Small intestine (tissue), 7 donors: ENCODE data around the gene CD69. TPM values are rescaled to one million over a fixed set of nuclear protein-coding genes. Genes with fewer than 3 reads are reported as not detected.
"Not testable (repeated sequence)": the region's sequence is repeated elsewhere in the genome, so short reads cannot be mapped to it uniquely, and the experiment has no call there.

Experiments used
- DNase-seq, 2 donors: peaks; one replicate each; pipeline versions ENCODE4 v3.0.0 to v3.0.0-alpha.2; 2013
- FAIRE-seq: peaks from 2 replicates; lab custom pipeline; 2012; peaks lifted over from hg19 to GRCh38; lab: Jason Lieb, UNC
- H3K27ac ChIP-seq, 3 donors: one replicate each; pipeline ENCODE4 v1.5.1; 2013; ENCODE audit warnings: low read length in 2 of 3, mild to moderate bottlenecking in 2 of 3, control low read depth in 1 of 3, inconsistent platforms in 1 of 3, low read depth in 1 of 3, moderate library complexity in 1 of 3
- H3K27me3 ChIP-seq, 3 donors: one replicate each; pipeline ENCODE4 v1.6.1; 2013; ENCODE audit warnings: low read length in 3 of 3, inconsistent platforms in 1 of 3; ENCODE audit not compliant: control insufficient read depth in 3 of 3, insufficient read depth in 3 of 3
- H3K36me3 ChIP-seq, 3 donors: one replicate each; pipeline ENCODE4 v1.6.1; 2013; ENCODE audit warnings: low read length in 3 of 3, inconsistent platforms in 1 of 3, low read depth in 1 of 3, mild to moderate bottlenecking in 1 of 3, moderate library complexity in 1 of 3; ENCODE audit not compliant: control insufficient read depth in 3 of 3, insufficient read depth in 2 of 3
- H3K4me1 ChIP-seq, 3 donors: one replicate each; pipeline ENCODE4 v1.6.1; 2013; ENCODE audit warnings: low read length in 2 of 3, inconsistent platforms in 1 of 3, low read depth in 1 of 3, mild to moderate bottlenecking in 1 of 3, moderate library complexity in 1 of 3; ENCODE audit not compliant: control insufficient read depth in 3 of 3, insufficient read depth in 2 of 3
- H3K4me3 ChIP-seq, 3 donors: one replicate each; pipeline ENCODE4 v1.5.1; 2013; ENCODE audit warnings: low read length in 3 of 3, control low read depth in 1 of 3, inconsistent platforms in 1 of 3, low read depth in 1 of 3, mild to moderate bottlenecking in 1 of 3, moderate library complexity in 1 of 3
- H3K9me3 ChIP-seq, 2 donors: one replicate each; pipeline ENCODE4 v1.6.1; 2013; ENCODE audit warnings: low read depth in 1 of 2, low read length in 1 of 2; ENCODE audit not compliant: control insufficient read depth in 2 of 2, insufficient read depth in 1 of 2
- WGBS, 3 donors: extraction: QIAGEN DNeasy Blood & Tissue Kit; methylation state at CpG; one replicate each; pipeline ENCODE4 v1.1.7; 2013; 5-methylcytosine and 5-hydroxymethylcytosine counted together
- polyA plus RNA-seq, 4 donors: library from polyadenylated mRNA; stranded (reverse) in 3 of 4; unstranded in 1 of 4; fragments of 200-250 nt in 3 of 4; fragments of 120-200 nt in 1 of 4; gene quantifications; one replicate each; pipeline versions ENCODE4 v1.2.1 to v1.2.3, GENCODE V29; 2013
- donor health status: healthy with polysubstance abuse.
- donor health status: control.
- donor health status: control.
- donor health status: Bipolar disorder and iron deficiency.
- donor health status: healthy.

Gene CD69
- polyA plus RNA-seq, 4 donors, result 1.8 to 7.1 (median 5.1) TPM

- Histone ChIP-seq H3K9me3 (no peaks in the 10 kb centered on the region), H3K27ac (no peak overlapping the region), H3K36me3 (no peaks in the 10 kb centered on the region), H3K4me1 (no peaks in the 10 kb centered on the region), H3K27me3 (no peaks in the 10 kb centered on the region), H3K4me3 (no peak overlapping the region)
- FAIRE-seq (no peak), DNase-seq (no peak)
- 35 to 63% (median 40%) methylated on average over 1 of the region's 1 CpG for WGBS, 3 donors
Measured at GRCh38 chr12:9727813-9728212, 32.9 kb downstream of the CD69 start.

GRCh38 chr12:9725213-9725870 is 35.4 kb downstream of the CD69 start:
- DNase-seq (no peak), FAIRE-seq (no peak)
- Histone ChIP-seq H3K27me3 (no peaks in the 10 kb centered on the region), H3K36me3 (no peaks in the 10 kb centered on the region), H3K4me3 (no peak overlapping the region), H3K4me1 (no peaks in the 10 kb centered on the region), H3K27ac (no peak overlapping the region), H3K9me3 (no peaks in the 10 kb centered on the region)
- WGBS, 3 donors, result 64 to 76% (median 66%) methylated on average over 2 of the region's 2 CpGs

GRCh38 chr12:9724023-9724422 is 36.7 kb downstream of the CD69 start:
- WGBS, 3 donors, result 88 to 93% (median 93%) methylated on average over 1 of the region's 1 CpG
- Histone ChIP-seq H3K9me3 (no peaks in the 10 kb centered on the region), H3K4me1 (no peaks in the 10 kb centered on the region), H3K27me3 (no peaks in the 10 kb centered on the region), H3K27ac (no peak overlapping the region), H3K36me3 (no peaks in the 10 kb centered on the region), H3K4me3 (no peak overlapping the region)
- no peak for FAIRE-seq
- no peak for DNase-seq

- no peaks in the 10 kb centered on the region for H3K4me1 ChIP-seq
- no peaks in the 10 kb centered on the region for H3K36me3 ChIP-seq
- H3K27me3 ChIP-seq, result no peaks in the 10 kb centered on the region
- H3K9me3 ChIP-seq, result no peaks in the 10 kb centered on the region
- DNase-seq (no peak), FAIRE-seq (no peak)
- H3K4me3 ChIP-seq, result no peak overlapping the region
- 56 to 61% (median 58%) methylated on average over 5 of the region's 5 CpGs for WGBS, 3 donors
- no peak overlapping the region for H3K27ac ChIP-seq
Measured at GRCh38 chr12:9721394-9722092, 39.2 kb downstream of the CD69 start.

GRCh38 chr12:9719790-9720189 is 40.9 kb downstream of the CD69 start:
- DNase-seq, result no peak
- no peaks in the 10 kb centered on the region for H3K4me1 ChIP-seq
- 56 to 77% (median 69%) methylated on average over 1 of the region's 1 CpG for WGBS, 3 donors

GRCh38 chr12:9718968-9719367 is 41.7 kb downstream of the CD69 start:
- DNase-seq, result peak in 1 of 2 donors; percentile 50
- no peak overlapping the region for H3K27ac ChIP-seq
- 26 to 73% (median 58%) methylated on average over 7 of the region's 7 CpGs for WGBS, 3 donors
- FAIRE-seq, result no peak
- no peaks in the 10 kb centered on the region for H3K36me3 ChIP-seq
- H3K4me3 ChIP-seq, result no peak overlapping the region
- H3K9me3 ChIP-seq, result no peaks in the 10 kb centered on the region
- H3K4me1 ChIP-seq, result no peaks in the 10 kb centered on the region
- no peaks in the 10 kb centered on the region for H3K27me3 ChIP-seq

More at GRCh38 chr12:9719790-9720189, 40.9 kb downstream of the CD69 start:
- Histone ChIP-seq H3K27ac (no peak overlapping the region), H3K36me3 (no peaks in the 10 kb centered on the region), H3K27me3 (no peaks in the 10 kb centered on the region), H3K9me3 (no peaks in the 10 kb centered on the region), H3K4me3 (no peak overlapping the region)
- no peak for FAIRE-seq

GRCh38 chr12:9717070-9717925 is 43.4 kb downstream of the CD69 start:
- WGBS, 3 donors, result 84 to 90% (median 89%) methylated on average over 15 of the region's 15 CpGs
- DNase-seq (no peak), FAIRE-seq (no peak)
- Histone ChIP-seq H3K36me3 (no peaks in the 10 kb centered on the region), H3K4me1 (no peaks in the 10 kb centered on the region), H3K27me3 (no peaks in the 10 kb centered on the region), H3K4me3 (no peak overlapping the region), H3K27ac (no peak overlapping the region), H3K9me3 (no peaks in the 10 kb centered on the region)

- not testable (repeated sequence) for FAIRE-seq, H3K4me1 ChIP-seq
Measured at GRCh38 chr12:9713032-9713558, 47.6 kb downstream of the CD69 start.

More at GRCh38 chr12:9713032-9713558, 47.6 kb downstream of the CD69 start:
- not testable (repeated sequence) for H3K27me3 ChIP-seq, H3K9me3 ChIP-seq, H3K27ac ChIP-seq, DNase-seq, H3K36me3 ChIP-seq, H3K4me3 ChIP-seq
- WGBS, 3 donors, result 67 to 78% (median 74%) methylated on average over 6 of the region's 6 CpGs
